ENCODE results near the gene CTSS. TPM values are rescaled to one million over a fixed set of nuclear protein-coding genes. Genes with fewer than 3 reads are reported as not detected.

Gene CTSS
- total and polyA plus RNA-seq, 8 donors = 5.8 to 194 (median 44.3) TPM

DNA sequence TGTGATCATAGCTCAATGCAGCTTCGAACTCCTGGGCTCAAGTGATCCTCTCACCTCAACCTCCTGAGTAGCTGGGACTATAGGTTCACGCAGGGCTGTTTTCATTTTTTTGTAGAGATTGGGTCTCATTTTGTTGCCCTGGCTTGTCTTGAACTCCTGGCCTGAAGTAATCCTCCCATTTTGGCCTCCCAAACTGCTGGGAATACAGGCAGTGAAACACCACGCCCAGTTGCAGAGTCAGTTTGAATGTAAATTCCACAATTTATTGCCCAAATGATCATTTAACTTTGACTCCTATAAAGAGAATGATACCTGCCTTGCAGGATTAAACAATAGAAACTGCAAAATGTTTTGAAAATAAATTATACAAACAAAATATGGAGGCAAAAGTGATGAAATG, 79.3 kb downstream of the CTSS start:
- no peak overlapping the region for H3K4me3 ChIP-seq
- intact Hi-C loops (cut with DNase I; ENCODE audit: low total_unique reads) = no loop called here
- no peak for DNase-seq
- peaks cover 9 to 65% (median 61%) of the 10 kb centered on the region in 4 donors for H3K36me3 ChIP-seq
- no peaks in the 10 kb centered on the region for H3K27me3 ChIP-seq
- no peak overlapping the region for H3K27ac ChIP-seq
- H3K9me3 ChIP-seq = no peaks in the 10 kb centered on the region
- TF ChIP-seq, protein P1, sequence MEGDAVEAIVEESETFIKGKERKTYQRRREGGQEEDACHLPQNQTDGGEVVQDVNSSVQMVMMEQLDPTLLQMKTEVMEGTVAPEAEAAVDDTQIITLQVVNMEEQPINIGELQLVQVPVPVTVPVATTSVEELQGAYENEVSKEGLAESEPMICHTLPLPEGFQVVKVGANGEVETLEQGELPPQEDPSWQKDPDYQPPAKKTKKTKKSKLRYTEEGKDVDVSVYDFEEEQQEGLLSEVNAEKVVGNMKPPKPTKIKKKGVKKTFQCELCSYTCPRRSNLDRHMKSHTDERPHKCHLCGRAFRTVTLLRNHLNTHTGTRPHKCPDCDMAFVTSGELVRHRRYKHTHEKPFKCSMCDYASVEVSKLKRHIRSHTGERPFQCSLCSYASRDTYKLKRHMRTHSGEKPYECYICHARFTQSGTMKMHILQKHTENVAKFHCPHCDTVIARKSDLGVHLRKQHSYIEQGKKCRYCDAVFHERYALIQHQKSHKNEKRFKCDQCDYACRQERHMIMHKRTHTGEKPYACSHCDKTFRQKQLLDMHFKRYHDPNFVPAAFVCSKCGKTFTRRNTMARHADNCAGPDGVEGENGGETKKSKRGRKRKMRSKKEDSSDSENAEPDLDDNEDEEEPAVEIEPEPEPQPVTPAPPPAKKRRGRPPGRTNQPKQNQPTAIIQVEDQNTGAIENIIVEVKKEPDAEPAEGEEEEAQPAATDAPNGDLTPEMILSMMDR (IDR thresholded peaks at IDR 0.05) = no peak
- TF ChIP-seq POLR2AphosphoS5 (IDR thresholded peaks at IDR 0.05) (no peak), POLR2A (IDR thresholded peaks at IDR 0.05) (no peak), EP300 (IDR thresholded peaks at IDR 0.05) (no peak)
- WGBS, 5 donors = 93 to 98% (median 97%) methylated on average over 3 of the region's 3 CpGs
- H3K4me1 ChIP-seq = peaks cover 0 to 26% (median 11%) of the 10 kb centered on the region in 4 donors

DNA sequence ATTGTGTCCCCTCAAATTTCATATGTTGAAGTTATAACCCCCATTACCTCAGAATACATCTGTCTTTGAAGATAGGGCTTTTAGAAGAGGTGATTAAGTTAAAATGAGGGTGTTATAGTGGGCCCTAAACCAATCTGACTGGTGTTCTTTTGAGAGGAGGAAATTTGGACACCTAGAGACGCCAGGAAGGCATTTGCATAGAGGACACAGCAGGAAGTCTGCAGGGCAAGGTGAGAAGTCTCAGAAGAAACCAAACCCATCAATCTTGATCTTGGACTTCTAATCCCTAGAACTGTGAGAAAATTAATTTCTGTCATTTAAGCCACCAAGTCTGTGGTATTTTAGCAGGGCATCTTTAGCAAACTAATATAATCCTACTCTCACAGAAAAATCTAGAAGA, 81.7 kb downstream of the CTSS start:
- H3K36me3 ChIP-seq = peaks cover 15 to 59% (median 55%) of the 10 kb centered on the region in 4 donors
- 64 to 78% (median 67%) methylated on average over 1 of the region's 1 CpG for WGBS, 5 donors
- H3K27ac ChIP-seq = no peak overlapping the region
- intact Hi-C loops (cut with DNase I; ENCODE audit: low total_unique reads) = no loop called here
- no peaks in the 10 kb centered on the region for H3K9me3 ChIP-seq
- peaks cover 0 to 4% (median under 1%) of the 10 kb centered on the region in 4 donors for H3K4me1 ChIP-seq
- TF ChIP-seq, protein P1 (IDR thresholded peaks at IDR 0.05) = no peak
- no peak for TF ChIP-seq POLR2A (IDR thresholded peaks at IDR 0.05)
- TF ChIP-seq EP300 (IDR thresholded peaks at IDR 0.05) = no peak
- no peak for TF ChIP-seq POLR2AphosphoS5 (IDR thresholded peaks at IDR 0.05)
- DNase-seq = no peak
- H3K4me3 ChIP-seq = no peak overlapping the region
- H3K27me3 ChIP-seq = no peaks in the 10 kb centered on the region

Small RNAs within 50 kb of the gene (small RNA-seq; reads per million reads assigned to genes)
- 0 reads per million in 4 donors for gene RNU6-1042P
- gene RNU6-1309P = 0 reads per million in 4 donors

Other genes with a start within 250 kb of the CTSS start
- 10 to 100 TPM in 3 of 5 donors, 1 to 10 TPM in 2; 4.9 to 32.3 (median 11.7) TPM for gene ADAMTSL4, start 216.4 kb downstream of the CTSS start, total RNA-seq
- 10 to 100 TPM in 1 of 3 donors, 1 to 10 TPM in 2; 7.5 to 54.2 (median 8.7) TPM for gene ADAMTSL4, start 216.4 kb downstream of the CTSS start, polyA plus RNA-seq
- 100 to 1,000 TPM in 4 of 5 donors, 10 to 100 TPM in 1; 87.5 to 330 (median 142) TPM for gene MCL1, start 186.2 kb downstream of the CTSS start, total RNA-seq
- 100 to 1,000 TPM in 2 of 3 donors, 10 to 100 TPM in 1; 77.7 to 127 (median 115) TPM for gene MCL1, start 186.2 kb downstream of the CTSS start, polyA plus RNA-seq
- gene ENSA, start 136.2 kb downstream of the CTSS start, total RNA-seq = 100 to 1,000 TPM; 106 to 349 (median 133) TPM
- 100 to 1,000 TPM; 119 to 207 (median 150) TPM for gene ENSA, start 136.2 kb downstream of the CTSS start, polyA plus RNA-seq
- 10 to 100 TPM; 13.4 to 33.4 (median 16.8) TPM for gene GOLPH3L, start 68.6 kb downstream of the CTSS start, total RNA-seq
- 10 to 100 TPM; 13.2 to 30.9 (median 18.6) TPM for gene GOLPH3L, start 68.6 kb downstream of the CTSS start, polyA plus RNA-seq
- 10 to 100 TPM in 1 of 5 donors, under 1 TPM in 1, not detected in 3; 0.55 to 37.1 TPM for gene HORMAD1, start 44.9 kb downstream of the CTSS start, total RNA-seq
- gene HORMAD1, start 44.9 kb downstream of the CTSS start, polyA plus RNA-seq = under 1 TPM in 1 of 3 donors, not detected in 2; 0.13 TPM
- gene CTSK, start 42.5 kb upstream of the CTSS start, total RNA-seq = 10 to 100 TPM in 3 of 5 donors, 1 to 10 TPM in 2; 7.6 to 49.8 (median 12.2) TPM
- gene CTSK, start 42.5 kb upstream of the CTSS start, polyA plus RNA-seq = 10 to 100 TPM; 12.5 to 17.3 (median 14.8) TPM
- gene ARNT, start 110.8 kb upstream of the CTSS start, total RNA-seq = 10 to 100 TPM; 23.8 to 64.7 (median 53.1) TPM
- 10 to 100 TPM in 2 of 3 donors, 1 to 10 TPM in 1; 8.9 to 20.2 (median 19.7) TPM for gene ARNT, start 110.8 kb upstream of the CTSS start, polyA plus RNA-seq
- gene CTXND2, start 121.4 kb upstream of the CTSS start, total RNA-seq = not detected
- gene CTXND2, start 121.4 kb upstream of the CTSS start, polyA plus RNA-seq = not detected
- 10 to 100 TPM; 25.4 to 77.3 (median 56.0) TPM for gene SETDB1, start 160.6 kb upstream of the CTSS start, total RNA-seq
- gene SETDB1, start 160.6 kb upstream of the CTSS start, polyA plus RNA-seq = 10 to 100 TPM; 13.8 to 19.6 (median 17.3) TPM
- gene CERS2, start 209.1 kb upstream of the CTSS start, total RNA-seq = 100 to 1,000 TPM in 2 of 5 donors, 10 to 100 TPM in 3; 24.9 to 117 (median 76.0) TPM
- 100 to 1,000 TPM; 101 to 125 (median 114) TPM for gene CERS2, start 209.1 kb upstream of the CTSS start, polyA plus RNA-seq
- gene ANXA9, start 216.5 kb upstream of the CTSS start, total RNA-seq = not detected
- gene ANXA9, start 216.5 kb upstream of the CTSS start, polyA plus RNA-seq = under 1 TPM; 0.44 to 0.63 (median 0.46) TPM
- gene MINDY1, start 241.1 kb upstream of the CTSS start, total RNA-seq = 10 to 100 TPM; 19.1 to 60.0 (median 40.6) TPM
- 10 to 100 TPM in 2 of 3 donors, 1 to 10 TPM in 1; 9.8 to 18.8 (median 16.1) TPM for gene MINDY1, start 241.1 kb upstream of the CTSS start, polyA plus RNA-seq
- 100 to 1,000 TPM in 1 of 5 donors, 10 to 100 TPM in 3, 1 to 10 TPM in 1; 2.9 to 118 (median 21.2) TPM for gene PRUNE1, start 242.7 kb upstream of the CTSS start, total RNA-seq
- gene PRUNE1, start 242.7 kb upstream of the CTSS start, polyA plus RNA-seq = 10 to 100 TPM; 10.8 to 12.7 (median 11.7) TPM